Keratinocyte (primary cell): Measurements from ENCODE around the gene LIM2. TPM values are rescaled to one million over a fixed set of nuclear protein-coding genes. Genes with fewer than 3 reads are reported as not detected.

Experiments used
- DNase-seq: peaks from one replicate; pipeline ENCODE4 v3.0.0-alpha.2; 2011; ENCODE audit warnings: low read depth, missing footprints, low spot score
- FAIRE-seq: peaks from 2 replicates; lab custom pipeline; 2011; peaks lifted over from hg19 to GRCh38; lab: Jason Lieb, UNC
- H2AFZ ChIP-seq: 2 replicates; pipeline ENCODE4 v1.6.0; 2012; ENCODE audit warnings: low read length, control low read depth, inconsistent platforms; ENCODE audit not compliant: control insufficient read depth
- H3K27ac ChIP-seq: 2 replicates; pipeline ENCODE4 v1.5.1; 2011; ENCODE audit warnings: low read length; ENCODE audit not compliant: control insufficient read depth, insufficient read depth
- H3K27me3 ChIP-seq: 3 replicates; pipeline ENCODE4 v1.6.0; 2011; ENCODE audit warnings: low read length; ENCODE audit not compliant: control insufficient read depth, insufficient read depth; ENCODE audit errors: extremely low read depth
- H3K36me3 ChIP-seq, 2 experiments: 2 replicates in 1 of 2; 3 replicates in 1 of 2; pipeline ENCODE4 v1.5.1; 2011; ENCODE audit warnings: low read length in 2 of 2, mild to moderate bottlenecking in 1 of 2; ENCODE audit not compliant: control insufficient read depth in 2 of 2, insufficient read depth in 2 of 2; ENCODE audit errors: extremely low read depth in 1 of 2
- H3K4me1 ChIP-seq: 3 replicates; pipeline ENCODE4 v1.5.1; 2011; ENCODE audit warnings: low read length; ENCODE audit not compliant: control insufficient read depth, insufficient read depth; ENCODE audit errors: extremely low read depth
- H3K4me2 ChIP-seq: 3 replicates; pipeline ENCODE4 v1.6.0; 2011; ENCODE audit warnings: low read depth, low read length; ENCODE audit not compliant: control insufficient read depth, insufficient read depth; ENCODE audit errors: extremely low read depth
- H3K4me3 ChIP-seq, 3 experiments: fragments of 200-600 bp in 1 of 3; sonication (generic) in 1 of 3; 2 replicates in 2 of 3; 3 replicates in 1 of 3; pipeline ENCODE4 v1.5.1; 2011 to 2016; ENCODE audit warnings: low read length in 3 of 3, mild to moderate bottlenecking in 3 of 3, control low read depth in 2 of 3, inconsistent platforms in 1 of 3, low read depth in 1 of 3, mixed read lengths in 1 of 3, mixed run types in 1 of 3, moderate library complexity in 1 of 3; ENCODE audit not compliant: control insufficient read depth in 2 of 3, insufficient read depth in 2 of 3; ENCODE audit errors: extremely low read depth in 1 of 3
- H3K79me2 ChIP-seq: 2 replicates; pipeline ENCODE4 v1.6.0; 2012; ENCODE audit warnings: low read length; ENCODE audit not compliant: control insufficient read depth, insufficient read depth
- H3K9ac ChIP-seq: 3 replicates; pipeline ENCODE4 v1.6.0; 2011; ENCODE audit warnings: low read length; ENCODE audit not compliant: control insufficient read depth, insufficient read depth; ENCODE audit errors: extremely low read depth
- H3K9me1 ChIP-seq: 3 replicates; pipeline ENCODE4 v1.6.0; 2011; ENCODE audit warnings: low read length; ENCODE audit not compliant: control insufficient read depth, insufficient read depth; ENCODE audit errors: extremely low read depth
- H3K9me3 ChIP-seq: 2 replicates; pipeline ENCODE4 v1.5.1; 2012; ENCODE audit warnings: low read depth, low read length; ENCODE audit not compliant: control insufficient read depth
- H4K20me1 ChIP-seq: 3 replicates; pipeline ENCODE4 v1.6.0; 2011; ENCODE audit warnings: low read length; ENCODE audit not compliant: control insufficient read depth, insufficient read depth; ENCODE audit errors: extremely low read depth
- CTCF ChIP-seq, 3 experiments: IDR thresholded peaks in 1 of 3; conservative IDR thresholded peaks in 1 of 3; optimal IDR thresholded peaks in 1 of 3; 2 replicates in 2 of 3; 3 replicates in 1 of 3; pipeline versions ENCODE3 to v1.5.1; 2011; ENCODE audit warnings: low read length in 3 of 3, mild to moderate bottlenecking in 3 of 3, moderate library complexity in 2 of 3, control low read depth in 1 of 3, inconsistent platforms in 1 of 3; ENCODE audit not compliant: insufficient read depth in 2 of 3; ENCODE audit errors: extremely low read depth in 1 of 3
- EZH2 ChIP-seq: IDR thresholded peaks from one replicate; pipeline ENCODE4 v1.6.1; 2012; ENCODE audit warnings: inconsistent platforms, mild to moderate bottlenecking, low read length, moderate library complexity
- dilution Hi-C: fragments of 300-500 bp; cut with MboI; formaldehyde crosslinking; loops from one replicate; pipeline ENCODE4 v1.7.0; 2020; ENCODE audit warnings: low sequenced_read_pairs; ENCODE audit not compliant: extremely low pct_ligation_motif_present
- polyA plus RNA-seq, 5 experiments: library from polyadenylated mRNA; depleted of rRNA in 3 of 5; stranded (reverse) in 3 of 5; stranded (forward) in 1 of 5; unstranded in 1 of 5; fragments of >200 nt; gene quantifications; 1 replicate in 1 of 5; 2 replicates in 3 of 5; 3 replicates in 1 of 5; pipeline versions ENCODE4 v1.2.1 to v1.2.3, GENCODE V29; 2011 to 2012; ENCODE audit warnings: missing spikeins in 2 of 5, low read depth in 1 of 5, low replicate concordance in 1 of 5

Gene LIM2
- polyA plus RNA-seq, 1 donor (not counting 4 experiments of a cell fraction or from before 2014, with no cell fraction given) = not detected

- no peak for FAIRE-seq
- no peaks in the 10 kb centered on the region for H3K27me3 ChIP-seq
- no peaks in the 10 kb centered on the region for H3K36me3 ChIP-seq
- H3K79me2 ChIP-seq = peaks cover 16% of the 10 kb centered on the region
- peak within 1 kb of the TSS; percentile 54 to 90 (median 88) for H3K4me3 ChIP-seq
- DNase-seq = no peak
- peak within 1 kb of the TSS; percentile 89 for H2AFZ ChIP-seq
- peak within 1 kb of the TSS; percentile 88 for H3K9ac ChIP-seq
- H3K9me1 ChIP-seq = no peaks in the 10 kb centered on the region
- dilution Hi-C loops = no loop called here
- TF ChIP-seq CTCF (optimal IDR thresholded peaks at IDR 0.05 in 1 of 3, IDR thresholded peaks at IDR 0.05 in 1 of 3, conservative IDR thresholded peaks at IDR 0.05 in 1 of 3; ENCODE audit: extremely low read depth in 1 of 3, insufficient read depth in 2 of 3, low read length in 3 of 3) = peak in 1 of 3 experiments; percentile 4
- no peak for TF ChIP-seq EZH2
- H3K27ac ChIP-seq = peak within 1 kb of the TSS; percentile 89
- peak within 1 kb of the TSS; percentile 98 for H3K4me2 ChIP-seq
- no peaks in the 10 kb centered on the region for H3K9me3 ChIP-seq
- H3K4me1 ChIP-seq = peaks cover 21% of the 10 kb centered on the region
- H4K20me1 ChIP-seq = peaks cover 4% of the 10 kb centered on the region
Observed at GRCh38 chr19:51365965-51366388, 21.8 kb downstream of the LIM2 start, which contains the start of gene ETFB. Gene ETFB, minus strand, starts transcription at chr19:51366388. Its CDS starts 62 bp downstream, at chr19:51366326.

GRCh38 chr19:51365211-51365964 is 22.4 kb downstream of the LIM2 start:
- Histone ChIP-seq H3K9me3 (no peaks in the 10 kb centered on the region), H3K4me2 (peak overlapping the region; percentile 77), H3K27ac (peak overlapping the region; percentile 84), H3K9ac (peak overlapping the region; percentile 88), H3K9me1 (no peaks in the 10 kb centered on the region), H3K27me3 (no peaks in the 10 kb centered on the region), H3K4me1 (peaks cover 21% of the 10 kb centered on the region), H3K36me3 (peaks cover 0 to 2% of the 10 kb centered on the region in 2 experiments), H4K20me1 (peaks cover 4% of the 10 kb centered on the region), H3K4me3 (peak overlapping the region; percentile 54 to 88 (median 68)), H3K79me2 (peaks cover 16% of the 10 kb centered on the region), H2AFZ (no peak overlapping the region)
- peak in 1 of 3 experiments; percentile 16 for TF ChIP-seq CTCF (optimal IDR thresholded peaks at IDR 0.05 in 1 of 3, IDR thresholded peaks at IDR 0.05 in 1 of 3, conservative IDR thresholded peaks at IDR 0.05 in 1 of 3; ENCODE audit: extremely low read depth in 1 of 3, insufficient read depth in 2 of 3, low read length in 3 of 3)
- no peak for TF ChIP-seq EZH2
- dilution Hi-C loops = no loop called here
- DNase-seq = no peak
- FAIRE-seq = no peak
